A549 treated with GW870086 at 1 μM for 4 hours (cell line): ENCODE data around the gene SFN. TPM values are rescaled to one million over a fixed set of nuclear protein-coding genes. Genes with fewer than 3 reads are reported as not detected.

ENCODE experiments used
- total RNA-seq: library from RNA; stranded (reverse); fragments of 200-300 nt; extraction: Qiagen RNA extraction; gene quantifications from 5 replicates; pipeline ENCODE4 v1.2.3, GENCODE V29; 2022; ENCODE audit warnings: low read depth

The SFN gene
- total RNA-seq: 584 to 787 TPM (median 687 TPM) in 5 replicates

DNA sequence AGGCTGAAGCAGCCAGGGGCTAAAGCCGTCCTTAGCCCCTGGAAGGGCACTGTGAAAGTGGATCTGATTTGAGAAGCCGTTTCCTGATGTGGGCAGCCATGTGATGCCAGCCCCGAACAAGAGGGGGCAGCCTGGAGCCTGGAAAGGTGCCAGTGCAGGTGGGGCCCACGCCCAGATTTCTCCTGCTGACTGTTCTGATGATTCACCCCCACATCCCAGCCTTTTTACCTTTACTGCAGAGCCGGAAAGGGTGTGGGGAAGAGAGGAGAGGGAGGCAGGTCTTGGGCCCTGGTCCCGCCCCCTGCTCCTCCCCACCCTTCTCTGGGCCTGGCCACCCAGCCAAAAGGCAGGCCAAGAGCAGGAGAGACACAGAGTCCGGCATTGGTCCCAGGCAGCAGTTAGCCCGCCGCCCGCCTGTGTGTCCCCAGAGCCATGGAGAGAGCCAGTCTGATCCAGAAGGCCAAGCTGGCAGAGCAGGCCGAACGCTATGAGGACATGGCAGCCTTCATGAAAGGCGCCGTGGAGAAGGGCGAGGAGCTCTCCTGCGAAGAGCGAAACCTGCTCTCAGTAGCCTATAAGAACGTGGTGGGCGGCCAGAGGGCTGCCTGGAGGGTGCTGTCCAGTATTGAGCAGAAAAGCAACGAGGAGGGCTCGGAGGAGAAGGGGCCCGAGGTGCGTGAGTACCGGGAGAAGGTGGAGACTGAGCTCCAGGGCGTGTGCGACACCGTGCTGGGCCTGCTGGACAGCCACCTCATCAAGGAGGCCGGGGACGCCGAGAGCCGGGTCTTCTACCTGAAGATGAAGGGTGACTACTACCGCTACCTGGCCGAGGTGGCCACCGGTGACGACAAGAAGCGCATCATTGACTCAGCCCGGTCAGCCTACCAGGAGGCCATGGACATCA, at the start of gene SFN:
SFN (plus strand) TSS at position 369 of the 904 bp plus-strand sequence; CDS start at position 433, 64 bp downstream.

DNA sequence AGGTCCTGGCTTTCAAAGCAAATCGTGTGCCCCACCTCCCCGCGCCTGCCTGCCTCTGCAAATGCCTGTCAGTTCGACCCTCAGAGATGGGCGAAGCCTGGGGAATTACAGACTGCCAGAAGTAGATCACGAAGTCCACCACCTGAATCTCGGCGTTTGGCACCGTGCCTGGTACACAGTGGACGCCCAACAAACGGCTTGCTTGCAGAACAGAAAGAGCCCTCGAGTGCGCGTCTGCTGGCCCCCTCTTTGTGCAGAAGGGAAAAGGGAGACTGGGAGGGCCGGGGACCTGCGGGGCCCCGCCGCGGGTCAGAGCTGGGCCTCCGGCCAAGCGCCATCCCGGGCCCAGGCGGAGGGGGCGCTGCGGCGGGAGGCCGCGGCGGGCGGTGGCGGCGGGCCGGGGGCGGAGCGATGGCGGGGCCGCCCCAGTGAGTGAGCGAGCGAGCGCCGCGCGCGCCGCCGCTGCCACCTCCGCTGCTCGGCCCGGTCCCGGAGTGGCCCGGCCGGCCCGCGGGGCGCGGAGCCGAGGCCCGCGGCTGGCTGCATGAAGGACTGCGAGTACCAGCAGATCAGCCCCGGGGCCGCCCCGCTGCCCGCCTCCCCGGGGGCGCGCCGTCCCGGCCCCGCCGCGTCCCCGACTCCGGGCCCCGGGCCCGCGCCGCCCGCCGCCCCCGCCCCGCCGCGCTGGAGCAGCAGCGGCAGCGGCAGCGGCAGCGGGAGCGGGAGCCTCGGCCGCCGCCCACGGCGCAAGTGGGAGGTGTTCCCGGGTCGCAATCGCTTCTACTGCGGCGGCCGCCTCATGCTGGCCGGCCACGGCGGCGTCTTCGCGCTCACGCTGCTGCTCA, 36.5 kb upstream of the SFN start, which contains the start of gene ZDHHC18:
ZDHHC18 (plus strand) TSS at position 428 of the 845 bp plus-strand sequence; CDS start at position 545, 117 bp downstream.

GRCh38 chr1:26889551-26890466, 26.9 kb downstream of the SFN start, which contains the start of gene GPN2:
Gene GPN2, minus strand, starts transcription at chr1:26890283. Its CDS starts 187 bp downstream, at chr1:26890096.

DNA sequence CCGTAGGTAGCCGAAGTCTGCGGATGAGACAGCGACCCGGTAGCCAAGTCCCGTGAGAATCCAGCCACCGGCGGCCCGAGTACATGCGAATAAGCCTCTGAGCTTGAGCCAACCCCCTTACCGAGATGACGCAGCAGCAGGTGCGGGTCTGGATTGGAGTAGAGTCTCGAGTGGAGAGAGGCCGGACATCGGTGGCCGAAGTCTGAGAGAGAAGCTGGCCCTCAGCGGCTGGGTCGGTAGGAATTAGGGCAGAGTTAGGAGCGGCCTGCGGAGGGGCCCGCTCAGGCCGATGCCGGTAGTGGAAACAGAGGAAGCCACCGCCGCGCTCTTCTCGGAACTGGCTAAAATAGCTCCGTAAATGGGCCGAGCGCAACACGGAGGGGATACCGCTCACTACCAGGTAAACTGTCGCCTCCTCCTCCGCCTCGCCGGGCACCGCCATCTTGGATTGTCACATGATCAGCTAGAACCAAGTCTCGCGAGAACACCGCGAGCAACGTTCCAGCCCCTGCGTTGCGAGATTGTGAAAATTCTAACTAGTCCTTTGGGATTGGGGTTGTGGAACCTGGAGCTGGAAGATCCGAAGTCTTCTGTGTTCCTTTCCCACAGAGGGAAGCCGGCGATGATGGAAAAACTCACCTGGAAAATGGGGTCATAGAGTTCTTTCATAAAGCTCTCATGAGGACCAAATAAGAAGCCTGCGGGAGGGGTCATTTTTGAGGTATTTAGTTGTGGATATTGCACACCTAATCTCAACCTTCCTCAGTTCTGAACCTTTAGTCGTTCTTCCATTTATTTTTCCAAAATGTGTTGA, 37.3 kb downstream of the SFN start, which contains the start of gene GPATCH3:
GPATCH3 (minus strand) TSS at position 467 of the 814 bp plus-strand sequence; CDS start at position 442, 25 bp downstream.

Other genes with a start within 250 kb of the SFN start
- 34.2 to 37.1 TPM (median 35.4 TPM) in 5 replicates for gene ARID1A, start 167.1 kb upstream of the SFN start, total RNA-seq
- 5.3 to 6.4 TPM (median 5.9 TPM) in 5 replicates for gene PIGV, start 75.2 kb upstream of the SFN start, total RNA-seq
- 38.1 to 51.1 TPM (median 45.2 TPM) in 5 replicates for gene ZDHHC18, start 36.5 kb upstream of the SFN start, total RNA-seq
- 16.5 to 29.5 TPM (median 27.6 TPM) in 5 replicates for gene GPN2, start 27.1 kb downstream of the SFN start, total RNA-seq
- 8.9 to 10.7 TPM (median 9.9 TPM) in 5 replicates for gene GPATCH3, start 37.3 kb downstream of the SFN start, total RNA-seq
- gene NR0B2, start 50.8 kb downstream of the SFN start, total RNA-seq: not detected in 5 replicates
- gene NUDC, start 58.6 kb downstream of the SFN start, total RNA-seq: 117 to 146 TPM (median 128 TPM) in 5 replicates
- 0.08 to 0.40 TPM (median 0.09 TPM) in 5 replicates for gene KDF1, start 97.3 kb downstream of the SFN start, total RNA-seq
- 182 to 276 TPM (median 255 TPM) in 5 replicates for gene TRNP1, start 130.5 kb downstream of the SFN start, total RNA-seq
- 0.64 to 1.5 TPM (median 1.0 TPM) in 5 replicates for gene TENT5B, start 149.7 kb downstream of the SFN start, total RNA-seq